Motor neuron (in vitro differentiated cells): ENCODE results near the gene CDX1. TPM values are rescaled to one million over a fixed set of nuclear protein-coding genes. Genes with fewer than 3 reads are reported as not detected.

Experiments used
- ATAC-seq, 8 experiments: fragments of 200-7000 bp; cut with Tn5 transposase; replicated peaks in 6 of 8; 2 replicates each; pipeline ENCODE4 v1.8.0; 2021; ENCODE audit warnings: mild to moderate bottlenecking in 8 of 8, moderate library complexity in 8 of 8
- H3K27ac ChIP-seq, 2 donors: fragments of 250-450 bp; sonication (Bioruptor Pico); 2 replicates each; pipeline ENCODE4 v1.9.0; 2021; ENCODE audit warnings: antibody characterized with exemption in 2 of 2, mild to moderate bottlenecking in 2 of 2, moderate library complexity in 1 of 2
- H3K4me1 ChIP-seq, 2 donors: fragments of 250-450 bp; sonication (Bioruptor Pico); replicated peaks in 1 of 2; 2 replicates each; pipeline ENCODE4 v1.6.1; 2021; ENCODE audit warnings: antibody characterized with exemption in 2 of 2, mild to moderate bottlenecking in 2 of 2, moderate library complexity in 1 of 2
- H3K4me3 ChIP-seq, 5 donors: fragments of 250-450 bp; sonication (Bioruptor Pico); 2 replicates each; pipeline ENCODE4 v1.9.0; 2021; ENCODE audit warnings: antibody characterized with exemption in 5 of 5, mild to moderate bottlenecking in 5 of 5, moderate library complexity in 4 of 5
- WGBS, 10 experiments: fragments of 450-650 bp; shearing (Covaris generic); methylation state at CpG; one replicate each; pipeline ENCODE4 v1.0.0; 2022; 5-methylcytosine and 5-hydroxymethylcytosine counted together
- in situ Hi-C, 9 experiments: fragments of 400-800 bp; cut with MboI; loops; one replicate each; pipeline ENCODE4 v1.15.0; 2021; ENCODE audit warnings: low sequenced_read_pairs in 9 of 9, low pct_unique_long_range_greater_than_20kb in 2 of 9; ENCODE audit not compliant: unreplicated experiment in 9 of 9
- total RNA-seq, 8 experiments: library from RNA; unstranded; fragments of 300-600 nt; gene quantifications; 2 replicates each; pipeline versions ENCODE4 v1.2.3 to v1.2.4, GENCODE V29; 2022

CDX1 gene
- total RNA-seq, 8 experiments from 2014 or later, result 0.05 to 0.84 (median 0.36) TPM; not detected in 2

DNA sequence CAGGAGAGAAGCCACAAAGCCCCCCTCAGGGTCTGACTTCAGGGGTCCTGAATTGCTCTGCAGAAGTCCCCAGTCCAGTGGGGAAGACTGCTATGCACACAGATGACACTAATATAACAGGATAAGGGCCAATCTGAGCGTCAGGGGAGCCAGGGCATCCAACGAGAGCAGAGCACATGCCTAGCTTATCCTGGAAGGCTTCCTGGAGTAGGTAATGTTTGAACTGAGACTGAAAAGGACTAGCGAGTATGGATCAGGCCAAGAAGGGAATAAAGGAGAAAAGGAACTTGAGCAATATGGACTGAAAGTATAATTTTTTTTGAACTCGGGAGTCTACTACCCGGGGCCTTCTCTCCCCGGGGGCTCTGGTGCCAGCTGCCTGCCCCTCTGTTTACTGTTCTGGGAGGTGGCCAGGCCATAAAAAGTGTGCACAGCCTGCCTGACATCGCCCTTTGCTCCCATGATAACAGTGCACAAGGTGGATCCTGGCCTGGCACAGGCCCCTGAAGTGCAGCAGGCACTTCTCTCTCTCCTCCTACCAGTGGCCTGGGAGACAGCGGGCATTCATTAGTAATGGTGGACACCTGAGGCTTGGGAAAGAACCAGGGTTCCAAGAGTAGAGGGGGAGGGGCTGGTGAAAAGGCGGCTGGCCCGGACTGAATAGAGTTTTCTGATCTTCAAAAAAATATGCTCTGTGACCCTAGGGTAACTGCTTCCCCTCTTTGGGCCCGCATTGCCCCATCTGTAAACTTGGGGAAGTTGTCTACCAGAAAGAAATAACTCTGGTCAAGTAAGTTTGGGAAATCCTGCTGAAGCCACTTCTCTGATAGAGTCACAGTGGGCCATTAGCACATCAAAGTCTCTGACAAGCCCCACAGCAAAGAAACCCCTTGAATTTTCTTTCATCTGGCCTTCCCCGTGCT lies 18.7 kb downstream of the CDX1 start:
- Histone ChIP-seq H3K4me1 (peaks cover 7 to 11% of the 10 kb centered on the region in 2 donors), H3K4me3 (no peak overlapping the region), H3K27ac (no peak overlapping the region)
- in situ Hi-C loops, result no loop called here
- 50 to 100% (median 75%) methylated on average over 1 to 9 of the region's 12 CpGs; no CpG with 5 or more reads in 2 of the 10 experiments for WGBS, 10 experiments
- ATAC-seq, result no peak

DNA sequence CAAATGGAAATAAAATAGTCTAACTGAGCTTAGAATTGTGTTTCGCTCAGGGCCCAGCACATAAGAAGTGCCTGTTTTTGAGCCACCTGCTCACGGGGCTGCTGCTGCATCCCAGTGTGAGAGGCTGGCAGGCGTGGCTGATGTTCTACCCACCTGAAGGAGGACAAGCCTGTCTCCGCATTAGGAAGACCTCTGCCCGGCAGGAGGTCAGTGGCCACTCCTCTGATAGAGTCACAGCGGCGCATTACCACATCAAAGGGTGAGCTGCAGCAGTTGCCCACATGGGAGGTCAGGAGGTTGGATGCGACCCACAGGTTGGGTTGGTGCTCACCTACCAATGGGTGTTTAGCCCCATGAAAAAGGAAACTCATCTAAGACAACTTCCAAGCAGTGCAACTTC lies 19.6 kb downstream of the CDX1 start:
- no peak overlapping the region for H3K27ac ChIP-seq
- ATAC-seq, result no peak
- 67 to 100% (median 87%) methylated on average over 1 to 7 of the region's 8 CpGs; no CpG with 5 or more reads in 5 of the 10 experiments for WGBS, 10 experiments
- H3K4me1 ChIP-seq, result peaks cover 14 to 17% of the 10 kb centered on the region in 2 donors
- H3K4me3 ChIP-seq, result no peak overlapping the region
- in situ Hi-C loops, result no loop called here

DNA sequence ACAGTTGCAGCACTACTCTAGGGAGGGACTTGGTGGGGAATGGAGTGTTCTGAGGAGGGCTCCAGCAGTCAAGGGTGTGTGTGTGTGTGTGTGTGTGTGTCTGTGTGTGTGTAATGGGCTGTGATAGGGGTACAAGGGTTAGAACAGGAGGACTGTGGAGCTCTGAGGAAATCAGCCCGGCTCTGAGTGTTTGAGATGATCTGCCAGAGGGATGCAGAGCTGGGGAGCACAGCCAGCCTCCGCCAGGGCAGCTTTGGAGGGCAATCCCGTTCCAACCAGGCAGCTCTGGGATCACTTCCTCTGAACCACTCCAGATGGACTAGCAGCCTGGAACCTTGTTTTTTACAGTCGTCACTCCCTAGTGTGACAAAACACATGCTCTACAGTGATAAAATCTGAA lies 20.3 kb downstream of the CDX1 start:
- in situ Hi-C loops, result no loop called here
- Histone ChIP-seq H3K4me1 (peaks cover 18 to 21% of the 10 kb centered on the region in 2 donors), H3K4me3 (no peak overlapping the region), H3K27ac (no peak overlapping the region)
- ATAC-seq, result peak in 2 of 8 experiments; percentile 50 to 65
- WGBS, 10 experiments, result 9 to 88% (median 61%) methylated on average over 1 to 3 of the region's 4 CpGs; no CpG with 5 or more reads in 4 of the 10 experiments

DNA sequence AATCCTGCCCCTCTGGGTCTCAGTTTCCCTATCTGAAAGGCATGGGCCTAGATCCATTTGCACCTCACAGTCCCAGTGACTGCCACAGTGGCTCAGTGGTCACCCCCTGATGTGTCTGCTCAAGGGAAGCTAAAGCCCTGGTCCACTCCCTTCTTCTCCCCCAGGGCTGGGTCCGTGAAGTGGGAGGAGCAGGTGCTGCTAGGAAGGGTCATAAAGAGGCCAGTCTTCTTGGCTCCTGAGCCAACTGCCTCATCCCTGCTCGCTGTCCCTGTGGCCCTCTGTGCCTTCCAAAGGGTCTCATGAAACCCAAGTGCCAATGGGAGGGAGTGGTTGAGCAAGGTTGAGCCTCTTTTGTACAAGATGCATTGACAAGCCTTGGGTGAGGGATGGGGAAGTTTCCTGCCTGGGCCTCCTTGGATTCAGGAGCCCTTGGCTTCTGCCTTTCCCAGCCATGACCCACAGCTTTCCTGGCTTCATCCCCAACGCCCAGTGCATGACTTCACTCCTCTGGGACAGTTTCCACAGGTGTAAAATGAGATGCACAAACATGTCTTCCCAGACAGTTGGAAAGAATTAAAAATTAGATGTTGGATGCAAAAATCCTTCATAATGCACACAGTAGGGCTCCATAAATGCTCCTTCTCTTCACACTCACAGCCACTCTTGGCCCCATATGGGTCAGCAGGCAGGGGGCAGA lies 21.7 kb downstream of the CDX1 start:
- H3K4me3 ChIP-seq, result no peak overlapping the region
- H3K27ac ChIP-seq, result no peak overlapping the region
- WGBS, 10 experiments, result 17 to 80% (median 80%) methylated on average over 1 to 3 of the region's 3 CpGs; no CpG with 5 or more reads in 5 of the 10 experiments
- in situ Hi-C loops, result no loop called here
- ATAC-seq, result peak in 1 of 8 experiments; percentile 18
- H3K4me1 ChIP-seq, result peaks cover 28 to 34% of the 10 kb centered on the region in 2 donors

DNA sequence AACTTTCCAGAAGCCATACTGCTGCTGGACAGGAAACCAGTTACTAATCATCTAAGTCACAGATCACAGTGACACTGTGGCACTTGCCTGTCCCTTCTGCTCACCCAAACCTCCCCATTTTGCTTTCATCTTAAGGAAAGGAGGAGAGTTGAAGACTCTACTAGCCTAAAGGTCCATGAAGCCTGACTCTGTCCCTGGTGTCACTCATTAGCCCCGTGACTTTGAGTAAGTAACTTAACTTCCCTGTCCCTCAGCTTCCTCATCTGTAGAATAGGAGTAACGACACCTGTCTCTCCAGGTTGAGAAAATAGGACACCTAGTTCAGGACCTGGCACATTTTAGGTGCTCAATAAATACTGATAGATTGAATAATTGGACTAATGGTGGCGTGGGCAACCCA lies 22.7 kb downstream of the CDX1 start:
- Histone ChIP-seq H3K27ac (no peak overlapping the region), H3K4me3 (no peak overlapping the region), H3K4me1 (peaks cover 23 to 28% of the 10 kb centered on the region in 2 donors)
- 53 to 83% (median 80%) methylated on average over 1 to 3 of the region's 3 CpGs; no CpG with 5 or more reads in 2 of the 10 experiments for WGBS, 10 experiments
- in situ Hi-C loops, result no loop called here
- no peak for ATAC-seq

DNA sequence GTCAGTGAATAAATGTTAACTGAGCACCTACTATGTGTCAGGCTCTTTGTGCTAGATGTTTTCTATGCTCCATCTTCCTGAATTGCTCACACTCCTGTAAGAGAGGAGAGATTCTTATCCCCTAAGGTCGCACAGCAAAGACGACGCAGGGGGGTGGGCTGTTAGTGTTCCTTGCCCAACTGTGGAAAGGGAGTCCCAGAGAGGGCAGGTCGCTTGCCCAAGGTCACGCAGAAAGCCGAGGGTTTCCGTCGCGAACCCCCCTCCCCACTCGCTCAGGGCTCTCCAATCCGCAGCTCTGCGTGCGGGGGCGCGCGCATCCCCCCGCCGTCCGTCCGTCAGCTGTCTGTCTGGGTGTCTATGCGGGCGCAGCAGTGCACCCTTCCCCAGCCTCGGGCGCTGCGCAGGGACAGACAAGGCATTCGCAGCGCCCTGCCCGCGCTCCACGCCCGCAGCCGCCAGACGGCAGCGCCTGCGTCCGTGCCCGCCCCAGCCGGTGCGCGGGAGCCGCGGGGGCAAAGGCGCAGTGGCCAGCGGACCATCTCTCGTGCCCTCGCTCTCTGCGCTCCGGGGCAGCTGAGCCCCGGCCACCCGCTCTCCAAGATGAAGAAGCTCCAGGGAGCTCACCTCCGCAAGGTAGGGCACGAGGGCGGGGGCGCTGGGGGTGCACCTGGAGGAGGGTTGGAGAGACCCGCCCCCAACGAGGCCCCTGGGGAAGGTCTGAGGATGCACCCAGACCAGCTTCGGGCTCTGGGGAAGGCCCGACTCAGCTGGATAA lies 23.3 kb downstream of the CDX1 start, which contains the start of gene SLC6A7:
Gene SLC6A7, plus strand, starts transcription at position 335 of the 775 bp plus-strand sequence. Its CDS starts 266 bp downstream, at position 601.
- in situ Hi-C loops, result no loop called here
- 3 to 75% (median 23%) methylated on average over 2 to 10 of the region's 58 CpGs; no CpG with 5 or more reads in 3 of the 10 experiments for WGBS, 10 experiments
- ATAC-seq, result peak in 5 of 8 experiments; percentile 25 to 67 (median 60)
- Histone ChIP-seq H3K4me1 (peaks cover 24 to 28% of the 10 kb centered on the region in 2 donors), H3K4me3 (no peak within 1 kb of the TSS), H3K27ac (no peak within 1 kb of the TSS)

DNA sequence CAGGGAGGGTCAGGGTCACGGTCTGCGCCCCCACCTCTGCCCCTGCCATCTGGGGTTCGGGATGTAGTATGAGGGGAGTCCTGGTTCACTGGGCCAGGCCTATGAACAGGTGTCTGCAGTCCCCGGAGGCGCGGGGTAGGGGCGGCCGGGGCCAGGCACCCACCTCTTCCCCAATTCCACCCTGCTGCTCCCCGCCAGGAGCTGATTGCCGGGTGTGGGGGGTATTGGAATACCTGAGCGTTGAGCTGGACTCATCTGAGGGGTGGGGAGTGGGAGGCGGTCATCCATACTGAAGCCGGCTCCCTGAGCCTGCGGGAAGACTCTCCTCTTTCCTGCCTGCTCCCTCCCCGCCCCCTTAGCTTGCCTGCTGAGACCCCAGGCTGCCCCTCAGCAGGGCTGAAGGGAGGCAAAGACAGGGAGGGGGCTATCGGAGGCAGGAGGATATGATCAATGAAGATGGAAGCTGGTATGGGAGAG lies 24.0 kb downstream of the CDX1 start:
- peaks cover 28 to 30% of the 10 kb centered on the region in 2 donors for H3K4me1 ChIP-seq
- in situ Hi-C loops, result no loop called here
- no peak for ATAC-seq
- 67% methylated on average over 1 of the region's 16 CpGs; no CpG with 5 or more reads in 9 of the 10 experiments for WGBS, 10 experiments
- no peak overlapping the region for H3K27ac ChIP-seq
- H3K4me3 ChIP-seq, result no peak overlapping the region

DNA sequence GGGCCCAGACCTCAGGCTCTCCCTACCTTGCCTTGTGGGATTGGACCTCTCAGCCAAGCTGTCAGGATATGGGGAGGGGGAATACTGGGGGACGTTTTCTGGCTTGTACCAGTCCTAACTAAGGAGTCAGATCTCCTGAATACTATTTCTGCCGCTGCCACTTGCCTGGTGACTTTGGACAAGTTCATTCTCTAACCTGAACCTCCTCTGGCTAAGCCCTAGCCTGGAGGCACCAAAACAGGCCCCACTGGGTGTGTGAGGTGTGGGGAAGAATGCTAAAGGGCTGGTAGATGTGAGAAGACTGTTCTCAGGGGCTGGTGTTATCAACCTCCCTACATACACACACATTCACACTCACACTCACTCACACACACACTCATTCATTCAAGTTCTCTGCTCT lies 24.4 kb downstream of the CDX1 start:
- peak in 1 of 8 experiments; percentile 25 for ATAC-seq
- no peak overlapping the region for H3K27ac ChIP-seq
- peaks cover 28 to 30% of the 10 kb centered on the region in 2 donors for H3K4me1 ChIP-seq
- H3K4me3 ChIP-seq, result no peak overlapping the region
- WGBS, 10 experiments, result 0 to 50% (median 43%) methylated on average over 1 to 2 of the region's 2 CpGs; no CpG with 5 or more reads in 7 of the 10 experiments
- in situ Hi-C loops, result no loop called here

DNA sequence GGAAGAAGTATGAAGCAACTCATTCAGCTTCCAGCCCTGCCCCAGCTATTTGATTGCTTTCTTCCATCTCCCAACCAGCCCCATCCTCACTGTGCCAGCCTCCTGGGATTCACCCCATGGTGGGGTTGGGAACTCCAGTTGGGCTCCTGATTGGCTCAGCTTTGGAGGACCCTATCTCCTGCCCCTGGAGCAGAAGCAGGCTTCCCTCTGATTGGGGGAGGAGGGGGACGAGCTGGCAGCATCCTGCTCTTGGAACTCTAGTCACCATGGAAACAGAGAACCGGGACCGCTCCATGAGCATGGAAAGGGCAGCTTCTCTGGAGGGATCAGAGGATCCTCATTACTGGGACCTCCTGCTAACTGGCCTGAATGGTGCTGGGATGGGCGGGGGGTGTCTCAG lies 25.9 kb downstream of the CDX1 start:
- peak in 6 of 8 experiments; percentile 41 to 94 (median 90) for ATAC-seq
- WGBS, 10 experiments, result 50 to 80% (median 80%) methylated on average over 1 to 2 of the region's 4 CpGs; no CpG with 5 or more reads in 7 of the 10 experiments
- in situ Hi-C loops, result no loop called here
- H3K27ac ChIP-seq, result no peak overlapping the region
- H3K4me1 ChIP-seq, result peaks cover 28 to 30% of the 10 kb centered on the region in 2 donors
- no peak overlapping the region for H3K4me3 ChIP-seq

DNA sequence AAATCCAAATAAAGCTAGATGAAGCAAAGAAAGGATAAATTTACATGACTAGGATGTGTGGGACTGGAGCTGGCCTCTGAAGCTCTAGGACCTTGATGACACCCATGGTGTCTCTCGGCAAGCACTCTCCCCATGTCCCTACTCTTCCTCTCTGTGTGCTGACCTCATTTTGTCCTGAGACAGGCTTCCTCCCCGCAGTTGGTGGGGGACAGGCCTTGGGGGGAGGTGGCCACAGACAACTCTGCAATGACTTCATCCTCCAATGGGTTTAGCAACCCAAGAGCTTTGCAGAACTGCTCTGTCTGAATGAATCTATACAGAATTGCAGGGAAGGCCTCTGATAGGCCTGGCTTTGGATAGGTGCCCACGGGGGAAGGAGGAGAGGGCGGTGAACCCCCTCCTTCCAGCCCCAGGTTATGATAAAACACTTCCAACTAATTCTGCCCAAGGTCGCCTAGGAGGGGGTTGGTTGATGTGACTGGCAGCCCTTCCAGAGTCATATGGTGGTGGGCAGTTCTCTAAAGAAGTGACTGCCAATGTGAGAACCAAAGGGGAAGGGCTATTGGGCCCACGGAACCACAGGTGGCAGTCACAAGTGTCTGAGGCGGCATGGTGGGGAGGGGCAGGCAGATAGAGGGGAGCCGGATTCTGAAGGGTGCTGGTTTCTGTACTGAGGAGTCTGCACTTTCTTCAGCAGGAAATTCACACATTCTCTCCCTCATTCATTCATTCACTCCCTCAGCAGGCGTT lies 29.3 kb downstream of the CDX1 start:
- ATAC-seq, result peak in 1 of 8 experiments; percentile 12
- in situ Hi-C loops, result no loop called here
- H3K27ac ChIP-seq, result no peak overlapping the region
- 20 to 88% (median 80%) methylated on average over 1 to 6 of the region's 9 CpGs; no CpG with 5 or more reads in 1 of the 10 experiments for WGBS, 10 experiments
- H3K4me3 ChIP-seq, result no peak overlapping the region
- H3K4me1 ChIP-seq, result peaks cover 17 to 24% of the 10 kb centered on the region in 2 donors

DNA sequence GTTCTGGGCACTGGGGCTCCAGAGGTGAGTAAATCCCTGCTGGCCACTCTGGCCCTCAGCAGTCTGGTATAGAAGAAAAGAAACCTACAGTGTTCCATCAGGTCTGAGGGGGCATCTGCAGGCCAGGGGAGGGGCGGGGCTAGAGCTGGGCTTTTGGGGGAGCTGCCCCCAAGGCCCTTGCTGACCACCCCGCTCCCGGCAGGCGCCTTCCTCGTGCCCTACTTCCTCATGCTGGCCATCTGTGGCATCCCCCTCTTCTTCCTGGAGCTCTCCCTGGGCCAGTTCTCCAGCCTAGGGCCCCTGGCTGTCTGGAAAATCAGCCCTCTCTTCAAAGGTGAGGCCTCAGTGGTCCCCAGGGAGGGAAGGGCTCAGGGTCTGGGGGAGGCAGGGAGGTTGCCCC lies 29.9 kb downstream of the CDX1 start:
- in situ Hi-C loops, result no loop called here
- WGBS, 10 experiments, result 100% methylated on average over 2 of the region's 5 CpGs; no CpG with 5 or more reads in 9 of the 10 experiments
- no peak overlapping the region for H3K27ac ChIP-seq
- no peak for ATAC-seq
- no peak overlapping the region for H3K4me3 ChIP-seq
- H3K4me1 ChIP-seq, result peaks cover 17 to 20% of the 10 kb centered on the region in 2 donors

DNA sequence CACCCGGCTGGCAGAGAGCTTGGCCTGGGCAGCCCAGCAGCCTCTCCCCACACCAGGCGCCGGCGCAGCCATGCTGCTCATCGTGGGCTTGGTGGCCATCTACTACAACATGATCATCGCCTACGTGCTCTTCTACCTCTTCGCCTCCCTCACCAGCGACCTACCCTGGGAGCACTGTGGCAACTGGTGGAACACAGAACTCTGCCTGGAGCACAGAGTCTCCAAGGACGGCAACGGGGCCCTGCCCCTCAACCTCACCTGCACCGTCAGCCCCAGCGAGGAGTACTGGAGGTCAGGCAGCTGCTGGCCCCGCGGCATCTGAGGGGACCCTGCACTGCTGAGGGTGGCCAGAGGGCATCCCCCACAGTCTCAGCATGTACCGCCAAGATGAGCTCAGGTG lies 30.4 kb downstream of the CDX1 start:
- ATAC-seq, result no peak
- no peak overlapping the region for H3K4me3 ChIP-seq
- peaks cover 12 to 17% of the 10 kb centered on the region in 2 donors for H3K4me1 ChIP-seq
- in situ Hi-C loops, result no loop called here
- no peak overlapping the region for H3K27ac ChIP-seq
- WGBS, 10 experiments, result 82 to 100% (median 94%) methylated on average over 1 to 11 of the region's 16 CpGs; no CpG with 5 or more reads in 6 of the 10 experiments
